ENCODE measurements around the gene SHROOM3. TPM values are rescaled to one million over a fixed set of nuclear protein-coding genes. Genes with fewer than 3 reads are reported as not detected.

Gene SHROOM3
- polyA plus RNA-seq, 2 of the 4 experiments (the other 2 are of a cell fraction) = 2.8 to 5.1 TPM

GRCh38 chr4:76504613-76505465 is 69.8 kb downstream of the SHROOM3 start (continued):
- TF ChIP-seq, protein P1, sequence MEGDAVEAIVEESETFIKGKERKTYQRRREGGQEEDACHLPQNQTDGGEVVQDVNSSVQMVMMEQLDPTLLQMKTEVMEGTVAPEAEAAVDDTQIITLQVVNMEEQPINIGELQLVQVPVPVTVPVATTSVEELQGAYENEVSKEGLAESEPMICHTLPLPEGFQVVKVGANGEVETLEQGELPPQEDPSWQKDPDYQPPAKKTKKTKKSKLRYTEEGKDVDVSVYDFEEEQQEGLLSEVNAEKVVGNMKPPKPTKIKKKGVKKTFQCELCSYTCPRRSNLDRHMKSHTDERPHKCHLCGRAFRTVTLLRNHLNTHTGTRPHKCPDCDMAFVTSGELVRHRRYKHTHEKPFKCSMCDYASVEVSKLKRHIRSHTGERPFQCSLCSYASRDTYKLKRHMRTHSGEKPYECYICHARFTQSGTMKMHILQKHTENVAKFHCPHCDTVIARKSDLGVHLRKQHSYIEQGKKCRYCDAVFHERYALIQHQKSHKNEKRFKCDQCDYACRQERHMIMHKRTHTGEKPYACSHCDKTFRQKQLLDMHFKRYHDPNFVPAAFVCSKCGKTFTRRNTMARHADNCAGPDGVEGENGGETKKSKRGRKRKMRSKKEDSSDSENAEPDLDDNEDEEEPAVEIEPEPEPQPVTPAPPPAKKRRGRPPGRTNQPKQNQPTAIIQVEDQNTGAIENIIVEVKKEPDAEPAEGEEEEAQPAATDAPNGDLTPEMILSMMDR (IDR thresholded peaks at IDR 0.05) = peak; percentile 62

DNA sequence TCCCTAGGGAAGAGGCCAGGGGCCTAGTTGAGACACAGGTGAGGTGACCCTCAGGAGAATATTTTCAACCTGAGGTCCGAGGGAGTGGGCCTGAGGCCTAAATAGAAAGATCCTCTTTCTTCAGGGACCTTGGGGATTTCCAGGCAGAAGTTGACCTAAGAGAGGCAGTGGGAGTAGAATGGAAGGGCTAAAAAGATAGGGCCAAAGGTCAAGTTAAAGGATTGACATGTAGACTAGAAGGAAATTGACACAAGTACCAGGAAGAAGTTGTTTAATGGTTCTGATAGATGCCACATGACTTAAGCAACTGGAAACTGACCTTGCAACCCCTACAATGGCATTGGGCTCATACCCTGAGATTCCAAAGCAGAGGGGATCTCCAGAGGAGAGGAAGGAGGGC is 76.9 kb downstream of the SHROOM3 start:
- DNase-seq (ENCODE audit: low read depth in 1 of 2, low spot score in 1 of 2) = no peak
- 100% methylated on average over 1 of the region's 1 CpG for WGBS (ENCODE audit: missing lambda C conversion rate)

More for the DNA sequence above, 76.9 kb downstream of the SHROOM3 start:
- Histone ChIP-seq H3K27ac (peak overlapping the region; percentile 41 to 54; a peak in 2 of 6 replicates), H3K4me3 (no peak overlapping the region), H3K4me1 (no peaks in the 10 kb centered on the region), H3K9me3 (peaks cover 3% of the 10 kb centered on the region; the same call in 1 of the 3 replicates), H3K4me2 (no peak overlapping the region)
- no peak for TF ChIP-seq USF2 (IDR thresholded peaks at IDR 0.05)
- no peak for TF ChIP-seq NPAS2 (CRISPR knock-in tag; IDR thresholded peaks at IDR 0.05; ENCODE audit: borderline replicate concordance)
- no peak for TF ChIP-seq POLR2A (IDR thresholded peaks at IDR 0.05; ENCODE audit: low read length)
- TF ChIP-seq TP53 (CRISPR knock-in tag; IDR thresholded peaks at IDR 0.05) = no peak
- TF ChIP-seq REST (IDR thresholded peaks at IDR 0.05) = no peak
- TF ChIP-seq POLR2AphosphoS2 (conservative IDR thresholded peaks at IDR 0.05; ENCODE audit: low read length) = no peak
- TF ChIP-seq, protein P2, sequence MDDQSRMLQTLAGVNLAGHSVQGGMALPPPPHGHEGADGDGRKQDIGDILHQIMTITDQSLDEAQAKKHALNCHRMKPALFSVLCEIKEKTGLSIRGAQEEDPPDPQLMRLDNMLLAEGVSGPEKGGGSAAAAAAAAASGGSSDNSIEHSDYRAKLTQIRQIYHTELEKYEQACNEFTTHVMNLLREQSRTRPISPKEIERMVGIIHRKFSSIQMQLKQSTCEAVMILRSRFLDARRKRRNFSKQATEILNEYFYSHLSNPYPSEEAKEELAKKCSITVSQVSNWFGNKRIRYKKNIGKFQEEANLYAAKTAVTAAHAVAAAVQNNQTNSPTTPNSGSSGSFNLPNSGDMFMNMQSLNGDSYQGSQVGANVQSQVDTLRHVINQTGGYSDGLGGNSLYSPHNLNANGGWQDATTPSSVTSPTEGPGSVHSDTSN (IDR thresholded peaks at IDR 0.05) = no peak
- no peak for TF ChIP-seq HMGXB4 (CRISPR knock-in tag; IDR thresholded peaks at IDR 0.05; ENCODE audit: borderline replicate concordance)
- TF ChIP-seq RAD21 (conservative IDR thresholded peaks at IDR 0.05 in 1 of 2, IDR thresholded peaks at IDR 0.05 in 1 of 2) = no peak
- no peak for TF ChIP-seq ZSCAN20 (CRISPR knock-in tag; IDR thresholded peaks at IDR 0.05)
- no peak for TF ChIP-seq ESRRA (IDR thresholded peaks at IDR 0.05; ENCODE audit: borderline replicate concordance, low read length)
- ChIA-PET CTCF (interaction anchor here (0.6 to 3.3 kb wide), 13 partner anchors 9 to 544 kb away, joined by 3 to 21 read pairs (median 4); no protein-coding TSS in a partner anchor), POLR2A (no interaction called here)
- FAIRE-seq (no peak), ATAC-seq (no peak)
